Hematopoietic multipotent progenitor cell treated with erythropoietin and hydrocortisone succinate and interleukin-3 and kit ligand, for 8 days (in vitro differentiated cells): ENCODE measurements around the gene RNLS.
A peak's percentile ranks its signal among the peaks of the same experiment; 100 is the strongest.
"Not testable (repeated sequence)": the region's sequence is repeated elsewhere in the genome, so short reads cannot be mapped to it uniquely, and the experiment has no call there.

Experiments
- DNase-seq: peaks from one replicate; pipeline ENCODE4 v3.0.0-alpha.2; 2015

The RNLS gene

DNA sequence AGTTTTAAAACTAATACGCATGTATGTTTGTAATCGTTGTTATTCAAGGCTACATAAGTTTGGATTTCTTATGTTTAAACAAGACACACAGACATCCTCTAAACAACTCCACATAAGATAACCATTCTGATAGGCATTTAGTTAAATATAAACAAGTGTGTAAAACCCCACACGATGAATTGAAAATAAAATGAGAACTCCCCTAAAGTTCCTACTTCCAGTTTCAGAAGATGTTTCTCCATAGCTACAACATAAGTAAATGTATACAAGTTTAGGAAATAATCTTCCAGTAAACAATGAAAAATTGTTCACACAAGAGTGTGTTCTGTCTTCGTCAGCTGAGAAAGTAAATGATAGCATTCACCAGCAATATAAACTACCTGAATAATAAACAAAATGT is 246.8 kb downstream of the RNLS start:
- DNase-seq, result no peak

DNA sequence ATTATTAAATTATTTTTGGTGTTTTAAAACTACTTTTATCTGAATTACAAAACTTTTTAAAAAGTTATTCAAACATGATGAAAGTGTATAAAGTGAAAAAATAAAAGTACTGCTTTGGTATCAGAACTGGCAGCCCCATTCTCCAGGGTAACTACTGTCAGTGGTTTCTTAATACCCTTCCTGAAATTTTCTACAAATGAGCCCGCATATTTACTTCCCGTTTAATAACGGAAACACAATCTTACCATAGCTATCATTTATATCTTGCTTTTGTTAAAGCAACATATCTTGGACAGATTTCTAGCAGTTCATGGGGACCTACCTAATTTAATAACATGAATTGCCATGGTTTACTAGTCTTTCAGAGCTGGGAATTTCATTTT is 249.9 kb downstream of the RNLS start:
- DNase-seq, result no peak

DNA sequence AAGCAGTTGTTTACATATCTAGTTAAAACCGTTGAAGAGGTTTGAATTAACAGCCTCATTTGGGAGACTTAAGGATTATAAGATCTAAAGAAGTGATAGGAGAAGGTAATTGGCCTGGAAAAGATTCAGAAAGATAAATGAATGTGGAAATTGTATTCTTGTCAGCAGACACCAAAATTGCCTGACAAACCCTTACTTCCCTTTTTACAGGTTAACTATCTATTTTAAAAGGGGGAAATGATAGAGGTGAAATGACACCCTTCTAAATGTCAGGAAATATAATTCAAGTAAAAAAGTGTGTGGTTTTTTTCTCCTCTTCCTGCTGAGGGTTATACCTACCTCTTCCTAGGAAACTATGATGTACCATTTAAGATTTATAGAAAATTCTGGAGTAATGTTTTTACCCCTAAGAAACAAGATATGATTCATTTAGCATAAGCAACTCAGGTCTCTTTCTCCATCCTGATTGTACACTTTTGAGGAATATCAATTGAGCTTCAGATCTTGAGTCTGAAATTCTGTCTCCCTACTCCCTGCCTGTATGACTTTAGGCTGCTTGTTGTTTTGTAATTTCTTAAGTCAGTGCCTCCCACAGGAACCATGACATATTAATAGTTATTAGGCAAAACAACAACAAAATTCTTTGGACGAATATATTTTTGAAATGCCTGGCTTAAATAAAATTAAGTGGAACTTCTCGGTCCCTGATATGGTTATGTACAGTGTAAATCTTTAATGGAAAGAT is 250.4 kb downstream of the RNLS start:
- DNase-seq, result no peak

DNA sequence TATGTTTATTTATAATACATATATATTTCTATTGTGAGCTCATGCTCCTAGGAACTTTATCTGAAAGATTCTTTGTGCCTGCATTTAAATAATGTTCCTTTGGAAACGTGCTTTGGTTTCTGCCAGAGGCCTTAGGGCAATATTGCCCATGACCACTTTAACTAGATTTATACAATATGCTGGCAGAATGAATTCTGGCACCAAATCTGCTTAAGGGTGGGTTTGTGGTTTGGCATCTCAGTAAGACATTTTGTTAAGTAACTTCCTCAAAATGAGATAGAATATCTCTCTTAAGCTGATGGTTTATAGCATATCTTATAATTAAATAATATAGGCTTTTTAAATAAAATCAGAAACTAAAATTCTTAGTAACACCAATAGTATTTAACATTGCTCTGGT is 252.9 kb downstream of the RNLS start:
- peak; percentile 20 for DNase-seq

DNA sequence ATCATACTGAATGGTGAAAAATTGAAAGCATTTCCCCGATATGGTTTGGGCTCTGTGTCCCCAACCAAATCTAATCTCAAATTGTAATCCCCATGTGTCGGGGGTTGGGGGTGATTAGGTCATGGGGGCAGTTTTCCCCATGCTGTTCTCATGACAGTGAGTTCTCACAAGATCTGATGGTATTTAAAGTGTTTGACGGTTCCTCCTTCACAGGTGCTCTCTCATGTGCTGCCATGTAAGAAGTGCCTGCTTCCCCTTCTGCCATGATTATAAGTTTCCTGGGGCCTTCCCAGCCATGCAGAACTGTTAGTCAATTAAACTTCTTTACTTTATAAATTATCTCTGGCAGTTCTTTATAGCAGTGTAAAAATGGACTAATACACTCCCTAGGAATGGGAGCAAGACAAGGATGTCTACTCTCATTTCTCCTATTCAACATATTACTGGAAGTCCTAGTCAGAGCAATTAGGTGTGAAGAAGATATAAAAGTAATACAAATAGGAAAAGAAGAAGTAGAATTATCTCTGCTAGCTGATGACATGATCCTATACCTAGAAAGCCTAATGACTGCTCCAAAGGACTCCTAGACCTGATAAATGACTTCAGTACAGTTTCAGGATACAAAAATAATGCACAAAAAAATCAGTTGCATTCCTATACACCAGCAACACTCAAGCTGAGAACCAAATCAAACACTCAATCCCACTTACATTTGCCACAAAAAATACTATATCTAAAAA is 260.6 kb downstream of the RNLS start:
- no peak for DNase-seq

DNA sequence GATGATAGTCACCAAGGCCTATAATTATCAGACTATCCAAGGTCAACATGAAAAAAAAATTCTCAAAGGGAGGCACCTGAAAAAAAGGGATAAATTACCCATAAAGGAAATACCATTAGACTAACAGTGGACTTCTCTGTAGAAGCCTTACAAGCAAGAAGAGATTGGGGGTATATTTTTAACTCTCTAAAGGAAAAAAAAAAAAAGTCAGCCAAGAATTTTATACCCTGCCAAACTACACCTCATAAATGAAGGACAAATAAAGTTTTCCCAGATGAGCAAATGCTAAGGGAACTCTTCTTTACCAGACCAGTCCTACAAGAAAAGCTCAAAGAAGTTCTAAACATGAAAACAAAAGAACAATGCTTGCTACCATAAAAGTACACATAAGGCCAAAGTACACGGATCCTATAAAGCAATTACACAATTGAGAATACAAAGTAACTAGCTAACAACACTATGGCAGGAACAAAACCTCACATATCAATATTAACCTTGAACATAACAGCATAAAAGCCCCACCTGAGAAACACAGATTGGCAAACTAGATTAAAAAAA is 263.1 kb downstream of the RNLS start:
- no peak for DNase-seq

DNA sequence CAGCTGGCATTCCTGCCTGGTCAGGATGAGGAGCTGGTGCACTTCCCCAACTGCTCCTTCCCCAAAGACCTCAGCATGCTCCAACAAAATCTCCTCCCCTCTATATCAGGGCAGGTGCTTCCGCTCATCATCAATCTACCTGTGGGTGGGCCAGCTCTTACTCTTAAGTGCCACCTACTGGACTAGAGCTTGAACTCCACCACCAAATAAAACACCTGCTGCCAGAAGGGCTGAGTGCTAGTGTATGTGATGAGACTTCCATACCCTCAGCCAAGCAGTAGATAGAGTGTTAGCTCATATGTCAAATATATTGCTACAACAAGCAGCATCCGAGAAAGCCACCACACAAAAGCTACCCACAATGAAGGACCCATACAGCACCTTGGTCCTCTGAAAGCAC is 264.3 kb downstream of the RNLS start:
- no peak for DNase-seq

DNA sequence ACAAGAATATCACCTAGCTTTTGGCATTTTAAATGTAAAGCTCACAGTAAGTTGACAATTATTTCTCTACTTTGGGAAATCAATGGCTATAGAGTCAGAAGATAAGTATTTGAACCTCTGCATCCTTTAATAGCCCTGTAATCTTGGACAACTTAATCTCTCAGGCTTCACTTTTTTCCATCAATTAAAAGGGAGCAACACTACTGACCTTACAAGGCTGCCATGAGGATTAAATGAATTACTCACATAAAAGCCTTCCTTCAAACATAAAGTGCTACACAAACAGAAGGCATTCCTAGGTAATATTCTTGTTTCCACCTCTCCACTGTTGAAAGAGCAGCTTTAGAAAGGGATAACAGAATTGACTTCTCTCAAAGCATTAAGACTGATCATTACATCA is 266.0 kb downstream of the RNLS start:
- DNase-seq, result no peak

DNA sequence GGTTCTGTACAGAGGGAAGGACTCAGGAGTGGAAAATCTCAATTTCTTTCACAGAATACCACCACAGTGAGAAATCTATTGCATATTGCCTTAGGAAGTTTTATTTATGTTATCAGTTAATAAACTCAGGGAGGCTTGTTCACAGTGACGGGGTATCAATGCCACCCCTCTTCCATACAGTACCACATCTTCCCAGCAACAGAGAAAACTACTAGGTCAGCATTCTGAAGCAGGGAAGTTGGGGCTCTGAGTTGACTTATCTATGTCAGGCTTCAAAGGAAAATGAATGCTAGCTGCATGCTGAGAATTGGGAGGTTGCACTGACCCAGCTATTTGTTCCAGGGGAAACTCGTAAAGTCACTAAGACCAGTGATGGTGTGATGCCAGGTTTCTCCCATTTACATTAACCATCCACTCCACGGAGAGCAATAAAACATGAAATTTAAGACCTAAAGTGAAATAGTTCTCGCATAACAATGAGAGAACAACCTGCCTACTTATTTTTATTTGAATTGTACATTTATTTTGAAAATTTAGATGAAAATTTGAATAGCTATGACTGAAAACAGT is 266.7 kb downstream of the RNLS start:
- no peak for DNase-seq

DNA sequence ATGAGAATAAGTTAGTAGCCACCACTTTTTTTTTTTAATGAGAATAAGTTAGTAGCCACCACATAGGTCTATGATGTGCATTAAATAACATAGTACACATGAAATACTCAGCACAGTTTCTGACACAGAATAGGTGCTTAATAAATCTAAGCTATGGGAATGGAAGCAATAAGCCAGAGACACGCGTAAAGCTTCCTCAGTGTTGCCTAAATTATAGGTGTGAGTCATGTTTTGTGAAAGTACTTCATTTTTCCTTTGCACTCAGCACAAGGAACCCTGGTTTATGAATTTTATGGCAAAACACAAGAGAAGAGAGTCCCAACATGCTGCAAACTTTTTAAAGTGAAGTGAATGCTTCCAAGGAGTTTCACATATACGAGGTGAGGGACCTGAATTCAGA is 267.4 kb downstream of the RNLS start:
- no peak for DNase-seq

DNA sequence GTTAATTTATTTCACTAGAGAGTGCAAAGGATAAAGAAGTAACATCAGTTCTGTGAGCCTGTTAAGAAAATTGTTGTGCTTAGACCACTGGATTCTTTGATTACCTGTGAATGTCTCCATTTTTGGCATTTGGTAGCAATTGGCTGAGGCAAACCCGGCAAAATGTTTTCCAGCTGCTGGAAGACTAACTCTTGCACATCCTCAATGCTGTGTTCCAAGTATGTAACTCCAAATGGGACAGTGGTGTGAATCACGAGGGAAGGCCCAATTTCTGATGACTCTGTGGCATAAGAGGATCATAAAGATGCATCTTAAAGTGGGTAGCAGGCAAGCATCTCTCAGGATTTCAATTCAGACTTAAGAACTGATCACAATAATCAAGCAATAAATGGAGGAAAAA is 268.8 kb downstream of the RNLS start:
- no peak for DNase-seq

DNA sequence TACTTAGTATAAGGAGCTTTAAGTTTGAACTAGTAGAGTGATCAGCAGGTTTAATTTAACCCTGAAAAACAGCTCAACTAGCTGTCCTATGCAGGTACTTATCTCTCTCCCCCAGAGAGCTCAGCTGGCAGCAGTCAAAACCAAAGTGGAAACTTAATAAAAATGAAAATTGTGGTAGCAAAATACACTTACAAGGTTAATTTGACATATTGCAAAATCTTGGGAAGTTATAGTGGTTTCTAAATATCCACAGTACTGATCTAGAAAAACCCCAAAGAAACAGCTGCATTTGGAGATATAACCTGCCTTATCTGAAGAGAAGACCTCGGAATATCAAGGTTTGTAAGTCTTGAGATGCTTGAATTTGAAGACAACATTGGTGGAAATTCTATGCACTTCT is 269.2 kb downstream of the RNLS start:
- DNase-seq, result peak; percentile 11

DNA sequence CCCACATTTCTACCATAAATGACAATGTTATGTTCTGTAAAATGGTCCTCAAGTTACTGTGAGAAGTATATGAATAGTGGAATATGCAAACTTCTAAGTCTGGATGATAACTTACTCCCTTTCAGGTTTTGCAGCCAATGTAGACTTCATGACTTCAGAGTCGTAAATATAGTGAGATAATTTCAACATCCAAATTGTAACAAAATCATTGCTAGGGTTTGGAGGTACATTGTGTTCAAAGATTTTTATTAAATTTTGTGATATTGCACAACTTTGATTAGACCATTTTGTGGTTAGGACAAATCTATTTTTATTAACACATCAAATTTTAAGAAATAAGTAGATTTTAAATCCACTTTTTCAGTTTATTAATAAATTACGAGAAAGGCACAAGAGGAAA is 270.3 kb downstream of the RNLS start:
- DNase-seq, result no peak

DNA sequence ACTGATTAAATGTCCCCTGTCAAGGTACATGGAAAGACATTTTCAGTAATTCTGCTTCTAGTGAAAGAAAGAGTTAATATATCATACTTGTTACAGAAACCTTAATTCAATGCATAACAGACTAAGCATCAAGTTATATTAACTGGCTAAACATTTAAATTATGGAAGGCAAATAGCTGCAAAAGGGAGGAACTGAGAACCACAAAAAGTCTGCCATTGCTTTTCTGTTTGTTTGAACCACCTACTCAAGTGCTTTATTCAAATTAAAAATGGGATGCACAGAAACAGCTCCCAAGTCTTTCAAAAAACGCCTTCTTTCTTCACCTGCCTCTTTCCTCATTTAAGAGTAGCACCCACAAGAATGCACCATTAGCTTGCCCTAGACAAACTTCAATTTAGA is 271.9 kb downstream of the RNLS start:
- no peak for DNase-seq

DNA sequence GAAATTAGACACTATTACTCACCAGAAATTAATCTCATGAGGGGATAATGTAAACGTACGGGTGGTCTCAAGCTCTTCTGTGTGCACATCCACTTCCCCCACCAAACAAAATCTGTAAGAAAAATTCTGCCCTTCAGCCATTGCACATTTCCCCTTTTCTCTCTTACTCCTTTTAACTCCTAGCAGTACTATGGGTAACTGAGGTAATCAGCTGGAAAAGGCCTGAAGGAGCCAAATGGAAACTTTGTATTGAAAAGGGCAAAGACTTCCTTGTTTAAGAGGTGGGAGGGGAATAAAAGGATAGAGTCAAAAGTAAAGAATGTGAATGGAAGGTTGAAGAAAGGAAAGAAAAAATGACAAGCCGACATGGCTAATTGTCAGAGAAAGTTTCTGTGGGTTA is 273.8 kb downstream of the RNLS start:
- no peak for DNase-seq

DNA sequence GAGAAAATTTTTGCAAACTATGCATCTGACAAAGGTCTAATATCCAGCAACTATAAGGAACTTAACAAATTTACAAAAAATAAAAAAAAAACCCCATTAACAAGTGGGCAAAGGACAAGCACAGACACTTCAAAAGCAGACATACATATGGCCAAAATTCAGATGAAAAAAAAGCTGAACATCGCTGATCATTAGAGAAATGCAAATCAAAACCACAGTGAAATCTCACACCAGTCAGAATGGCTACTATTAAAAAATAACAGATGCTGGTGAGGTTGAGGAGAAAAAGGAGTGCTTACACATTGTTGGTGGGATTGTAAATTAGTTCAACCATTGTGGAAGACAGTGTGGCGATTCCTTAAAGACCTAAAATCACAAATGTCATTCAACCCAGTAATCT is 274.8 kb downstream of the RNLS start:
- DNase-seq, result not testable (repeated sequence)

DNA sequence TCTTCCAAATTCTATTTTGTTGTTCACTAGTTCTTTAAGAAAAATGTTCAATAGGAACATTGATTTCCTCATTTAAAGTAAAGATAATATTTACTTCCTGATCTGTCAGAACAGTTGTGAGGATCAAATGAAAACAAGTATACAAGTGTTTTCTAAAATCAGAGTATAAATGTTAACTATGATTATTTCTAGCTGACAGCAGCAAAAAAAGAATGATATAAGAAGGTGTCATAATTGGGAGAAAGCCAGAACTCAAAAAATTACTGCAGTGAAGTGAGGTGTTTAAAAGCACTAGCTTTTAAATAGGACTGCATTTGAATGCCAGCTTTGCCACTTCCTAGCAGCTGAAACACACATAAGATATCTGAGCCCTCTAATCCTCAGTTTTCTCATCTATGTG is 283.3 kb downstream of the RNLS start:
- DNase-seq, result no peak

DNA sequence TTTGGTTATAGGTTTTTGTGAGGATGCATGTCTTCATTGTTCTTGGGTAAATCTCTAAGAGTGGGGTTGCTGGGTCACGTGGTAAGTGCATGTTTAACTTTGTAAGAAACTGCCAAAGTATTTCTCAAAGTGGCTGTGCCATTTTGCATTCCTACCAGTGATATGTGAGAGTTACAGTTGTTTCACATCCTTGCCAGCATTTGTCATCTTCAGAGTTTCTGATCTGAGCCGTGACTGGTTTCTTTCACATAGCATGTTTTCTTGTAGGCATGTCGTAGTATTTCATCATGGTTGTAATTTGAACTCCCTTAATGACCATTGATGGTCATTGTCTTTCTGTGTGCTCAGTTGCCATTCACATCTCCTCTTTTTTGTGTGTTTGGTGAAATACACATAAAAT is 286.0 kb downstream of the RNLS start:
- no peak for DNase-seq

DNA sequence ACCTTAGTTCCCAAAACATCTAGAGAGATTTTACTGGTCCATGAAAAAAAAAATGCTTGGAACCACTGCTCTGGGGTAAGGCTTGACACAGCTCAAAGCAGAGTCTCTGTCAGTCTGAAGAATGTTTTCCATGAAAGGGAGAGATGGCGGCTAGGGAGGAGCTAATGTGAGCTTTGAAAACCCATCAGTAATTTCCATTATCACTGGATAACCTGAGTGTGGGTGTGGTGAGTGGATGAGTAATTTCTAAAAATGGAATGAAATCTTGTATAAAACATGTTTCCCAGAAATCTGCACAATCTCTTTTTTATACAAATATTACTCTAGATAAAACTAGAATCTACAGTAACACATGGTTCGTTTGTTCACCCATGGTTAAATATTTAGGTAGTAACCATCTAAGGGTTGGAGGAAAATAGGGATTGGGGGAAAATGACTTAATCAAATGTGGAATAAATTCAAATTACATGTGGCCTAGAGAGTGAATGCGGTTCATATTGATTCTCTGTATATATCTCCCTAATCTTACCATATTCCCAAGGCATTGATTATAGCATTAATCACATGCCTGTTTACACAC is 289.4 kb downstream of the RNLS start:
- DNase-seq, result no peak

DNA sequence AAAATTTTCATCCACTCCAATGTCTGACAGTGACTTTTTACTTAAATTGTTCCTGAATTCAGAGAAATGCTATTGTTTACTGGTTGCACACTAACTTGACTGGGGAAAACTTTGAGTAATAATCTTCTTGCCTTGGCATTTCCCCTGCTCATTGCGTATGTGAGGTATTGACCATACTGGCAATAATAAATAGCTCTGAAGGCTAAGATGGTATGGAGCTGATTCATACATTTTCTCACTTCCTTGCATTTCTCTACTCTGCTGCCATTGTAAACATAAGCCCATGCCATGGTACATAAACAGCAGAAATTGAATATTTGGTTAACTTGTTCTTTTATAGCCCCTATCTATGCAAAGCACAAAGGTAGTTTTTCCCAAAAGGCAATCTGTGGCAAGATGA is 290.0 kb downstream of the RNLS start:
- DNase-seq, result no peak

DNA sequence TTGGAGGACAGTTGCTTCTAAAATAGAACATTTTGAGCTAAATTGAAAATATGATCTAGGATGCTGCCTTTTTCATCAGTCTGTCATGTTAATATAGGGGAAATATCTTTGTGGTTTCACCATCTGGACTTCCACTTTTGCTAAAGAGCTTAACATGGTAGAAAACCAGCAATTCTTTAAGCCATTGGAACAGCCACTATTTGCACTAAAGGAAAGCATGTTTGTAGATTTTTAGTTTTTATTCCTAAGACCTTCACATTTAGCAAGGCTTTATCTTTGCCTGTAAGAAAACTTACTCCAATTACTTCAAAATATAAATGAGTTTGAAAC is 291.0 kb downstream of the RNLS start:
- DNase-seq, result no peak

DNA sequence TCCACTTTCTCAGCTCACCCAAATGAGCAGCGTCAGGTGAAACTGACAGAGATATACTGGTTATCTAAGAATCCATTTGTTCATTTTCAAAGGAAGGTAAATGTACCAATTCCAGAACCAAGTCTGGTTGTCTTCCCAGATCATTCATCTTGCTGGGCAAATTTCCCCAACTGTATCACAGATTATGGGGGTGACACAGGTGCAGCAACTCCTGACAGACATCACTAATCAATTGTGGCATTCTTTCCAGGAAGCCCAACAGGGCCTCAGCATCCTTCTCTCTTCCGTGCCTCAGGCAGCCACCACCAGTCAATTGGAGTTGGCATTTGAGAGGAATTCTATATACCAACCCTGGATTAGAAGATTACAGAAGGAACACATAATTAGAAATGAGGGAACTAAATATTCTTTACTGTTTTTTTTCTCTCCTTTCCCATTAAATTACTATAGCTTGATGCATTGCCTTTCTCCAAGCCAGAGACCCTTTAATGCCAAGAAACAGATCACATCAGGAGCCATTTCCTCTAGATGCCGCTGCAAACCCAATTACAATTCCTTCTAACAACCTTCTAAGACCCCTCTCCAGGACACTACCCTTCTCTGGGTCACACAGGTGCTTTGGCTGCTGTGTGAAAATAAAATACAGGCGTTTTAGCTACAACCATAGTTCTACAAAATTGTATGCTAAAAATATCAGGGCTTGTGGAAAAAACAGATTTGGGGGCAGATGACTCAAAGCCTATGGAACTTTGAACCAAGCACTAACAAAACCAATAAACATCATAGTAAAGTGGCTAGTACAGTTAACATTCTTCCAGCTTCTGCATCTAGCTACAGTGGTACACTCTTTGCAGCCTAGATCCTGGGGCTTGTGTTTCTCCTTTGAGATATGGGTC is 291.6 kb downstream of the RNLS start:
- no peak for DNase-seq

DNA sequence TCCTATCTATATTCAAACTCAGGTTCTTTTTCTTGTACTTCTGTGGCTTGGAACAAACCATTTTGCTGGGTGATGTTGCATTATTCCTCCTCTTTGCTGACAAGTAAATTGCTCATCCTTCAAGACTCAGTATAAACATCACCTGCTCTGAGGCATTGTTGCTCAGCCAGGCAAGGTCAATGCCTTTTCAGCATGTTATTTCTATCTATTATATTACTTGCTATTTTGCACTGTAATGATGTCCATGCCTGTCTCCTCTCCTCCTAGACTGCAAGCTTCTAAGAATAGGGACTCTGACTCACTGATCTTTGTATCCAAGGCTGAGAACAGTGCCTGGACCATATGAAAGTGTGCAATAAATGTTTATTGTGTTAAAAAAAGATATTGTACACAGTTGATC is 293.8 kb downstream of the RNLS start:
- no peak for DNase-seq
